SK-N-SH (cell line): ENCODE data around the gene CPNE1.

Source experiments
- CHD2 ChIP-seq: fragments of 150-350 bp; IDR thresholded peaks from 2 replicates; pipeline ENCODE4 v1.6.1; 2018; ENCODE audit warnings: low read length; ENCODE audit not compliant: partially characterized antibody
- CTCF ChIP-seq: fragments of 200-600 bp; sonication (generic); IDR thresholded peaks from 2 replicates; pipeline ENCODE4 v1.6.1; 2017; ENCODE audit warnings: antibody characterized with exemption, mild to moderate bottlenecking, moderate library complexity
- ELF1 ChIP-seq: IDR thresholded peaks from 2 replicates; pipeline ENCODE4 v1.4.0; 2012
- EZH2phosphoT487 ChIP-seq: fragments of 200-600 bp; sonication (generic); IDR thresholded peaks from 2 replicates; pipeline ENCODE4 v1.6.1; 2017; ENCODE audit warnings: low read depth, mixed run types, mild to moderate bottlenecking, antibody characterized with exemption, moderate library complexity, borderline replicate concordance
- GABPA ChIP-seq: IDR thresholded peaks from 2 replicates; pipeline ENCODE4 v1.4.0; 2012; ENCODE audit warnings: low read depth, mild to moderate bottlenecking
- JUND ChIP-seq: IDR thresholded peaks from 2 replicates; pipeline ENCODE4 v1.4.0; 2012
- MEF2A ChIP-seq: IDR thresholded peaks from 2 replicates; pipeline ENCODE4 v1.4.0; 2012; ENCODE audit warnings: low read depth, borderline replicate concordance
- NRF1 ChIP-seq: IDR thresholded peaks from 2 replicates; pipeline ENCODE4 v1.6.1; 2012; ENCODE audit warnings: low read depth, mild to moderate bottlenecking, low read length
- TAF1 ChIP-seq: IDR thresholded peaks from 2 replicates; pipeline ENCODE4 v1.6.1; 2012; ENCODE audit warnings: low read depth, mild to moderate bottlenecking, low read length, moderate library complexity, borderline replicate concordance
- USF2 ChIP-seq: fragments of 150-350 bp; IDR thresholded peaks from 2 replicates; pipeline ENCODE4 v1.6.1; 2017; ENCODE audit warnings: antibody characterized with exemption, low read length, low read depth, borderline replicate concordance
- YY1 ChIP-seq: IDR thresholded peaks from 2 replicates; pipeline ENCODE4 v1.4.0; 2012; ENCODE audit warnings: low read depth, mild to moderate bottlenecking

GRCh38 chr20:35597186-35597585, 67.5 kb downstream of the CPNE1 start:
- TF ChIP-seq EZH2phosphoT487 (no peak), NRF1 (no peak), CHD2 (no peak), YY1 (no peak), CTCF (no peak), ELF1 (no peak), MEF2A (no peak), TAF1 (no peak), USF2 (no peak), GABPA (no peak), JUND (no peak)
